ENCODE data around the gene SPTBN1. TPM values are rescaled to one million over a fixed set of nuclear protein-coding genes. Genes with fewer than 3 reads are reported as not detected.

Gene SPTBN1
- total RNA-seq, 3 donors from 2014 or later (not counting 1 experiment from before 2014, with no cell fraction given), result 65.7 to 142 (median 68.3) TPM

DNA sequence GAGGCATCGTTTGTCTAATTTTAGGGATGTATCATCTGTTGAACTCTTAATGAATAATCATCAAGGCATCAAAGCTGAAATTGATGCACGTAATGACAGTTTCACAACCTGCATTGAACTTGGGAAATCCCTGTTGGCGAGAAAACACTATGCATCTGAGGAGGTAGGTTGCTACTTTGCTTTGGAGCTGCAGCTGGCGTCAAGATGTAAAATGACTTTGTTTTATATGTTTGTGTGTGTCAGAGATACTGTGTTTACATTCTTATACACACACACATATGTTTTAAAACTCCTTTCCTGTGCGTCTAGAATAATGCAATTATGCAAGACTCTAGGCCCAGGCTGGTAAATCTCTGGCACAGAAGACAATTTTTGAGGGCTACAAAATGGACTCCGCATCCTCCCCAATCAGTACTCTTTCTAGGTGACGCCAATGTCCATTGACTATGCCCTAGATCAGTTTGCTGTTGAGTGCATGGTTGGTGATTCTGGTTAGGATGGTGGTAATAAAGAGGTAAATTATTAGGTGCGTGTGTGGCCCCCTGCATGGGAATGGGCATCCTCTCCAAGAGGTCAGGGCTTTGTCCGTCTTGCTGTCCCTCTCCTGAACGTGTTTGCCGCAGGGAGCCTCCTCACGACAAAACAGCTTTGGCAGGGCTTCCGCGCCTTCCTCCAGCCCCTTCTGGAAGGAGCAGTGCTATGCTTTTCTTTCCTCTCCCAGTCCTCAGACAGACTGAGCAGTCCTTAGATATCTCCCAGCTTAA is 199.1 kb downstream of the SPTBN1 start:
- H3K36me3 Mint-ChIP-seq, result peaks cover 39% of the 10 kb centered on the region
- Histone ChIP-seq H3K36me3 (ENCODE audit: control insufficient read depth, insufficient read depth, low read length) (peaks cover 98% of the 10 kb centered on the region), H3K9me3 (ENCODE audit: control insufficient read depth, insufficient read depth, low read length) (no peaks in the 10 kb centered on the region), H3K27me3 (ENCODE audit: control insufficient read depth, insufficient read depth, low read length) (no peaks in the 10 kb centered on the region), H3K27ac (ENCODE audit: low read length) (no peak overlapping the region), H3K4me3 (ENCODE audit: low read length) (no peak overlapping the region), H3K4me1 (ENCODE audit: control insufficient read depth, insufficient read depth, low read length) (no peaks in the 10 kb centered on the region)
- no peaks in the 10 kb centered on the region for H3K9me3 Mint-ChIP-seq
- intact Hi-C loops (cut with micrococcal nuclease), result no loop called here
- H3K4me3 Mint-ChIP-seq, result no peak overlapping the region
- no peak overlapping the region for H3K27ac Mint-ChIP-seq
- no peak for DNase-seq
- H3K4me1 Mint-ChIP-seq, result no peaks in the 10 kb centered on the region
- ATAC-seq, result no peak
- no peaks in the 10 kb centered on the region for H3K27me3 Mint-ChIP-seq (ENCODE audit: low read depth in 2 of 2)
- WGBS (ENCODE audit: insufficient coverage), result 94% methylated on average over 13 of the region's 14 CpGs
- TF ChIP-seq, protein P1, sequence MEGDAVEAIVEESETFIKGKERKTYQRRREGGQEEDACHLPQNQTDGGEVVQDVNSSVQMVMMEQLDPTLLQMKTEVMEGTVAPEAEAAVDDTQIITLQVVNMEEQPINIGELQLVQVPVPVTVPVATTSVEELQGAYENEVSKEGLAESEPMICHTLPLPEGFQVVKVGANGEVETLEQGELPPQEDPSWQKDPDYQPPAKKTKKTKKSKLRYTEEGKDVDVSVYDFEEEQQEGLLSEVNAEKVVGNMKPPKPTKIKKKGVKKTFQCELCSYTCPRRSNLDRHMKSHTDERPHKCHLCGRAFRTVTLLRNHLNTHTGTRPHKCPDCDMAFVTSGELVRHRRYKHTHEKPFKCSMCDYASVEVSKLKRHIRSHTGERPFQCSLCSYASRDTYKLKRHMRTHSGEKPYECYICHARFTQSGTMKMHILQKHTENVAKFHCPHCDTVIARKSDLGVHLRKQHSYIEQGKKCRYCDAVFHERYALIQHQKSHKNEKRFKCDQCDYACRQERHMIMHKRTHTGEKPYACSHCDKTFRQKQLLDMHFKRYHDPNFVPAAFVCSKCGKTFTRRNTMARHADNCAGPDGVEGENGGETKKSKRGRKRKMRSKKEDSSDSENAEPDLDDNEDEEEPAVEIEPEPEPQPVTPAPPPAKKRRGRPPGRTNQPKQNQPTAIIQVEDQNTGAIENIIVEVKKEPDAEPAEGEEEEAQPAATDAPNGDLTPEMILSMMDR (IDR thresholded peaks at IDR 0.05), result no peak

DNA sequence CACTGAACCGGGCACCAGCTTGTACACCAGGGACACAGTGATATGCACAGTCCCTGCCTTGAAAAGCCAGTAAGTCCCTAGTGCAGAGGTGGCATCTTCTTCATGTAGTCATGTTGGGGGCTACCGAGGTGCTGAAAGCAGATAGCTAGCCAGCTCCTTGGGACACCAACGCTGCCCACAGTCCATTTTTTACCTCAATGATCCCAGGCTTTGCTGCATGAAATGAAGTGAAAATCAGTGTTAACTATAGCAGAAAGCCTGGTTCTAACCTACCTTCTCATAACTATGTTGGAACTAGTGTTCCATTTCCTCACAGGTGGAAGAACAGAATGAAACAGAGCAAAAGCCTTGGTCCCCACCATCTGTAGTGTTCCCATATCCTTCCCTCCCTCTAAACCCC is 200.7 kb downstream of the SPTBN1 start:
- DNase-seq (no peak), ATAC-seq (no peak)
- Mint-ChIP-seq H3K27ac (no peak overlapping the region), H3K36me3 (peaks cover 50% of the 10 kb centered on the region), H3K27me3 (ENCODE audit: low read depth in 2 of 2) (no peaks in the 10 kb centered on the region), H3K4me1 (no peaks in the 10 kb centered on the region), H3K9me3 (no peaks in the 10 kb centered on the region), H3K4me3 (no peak overlapping the region)
- Histone ChIP-seq H3K4me3 (ENCODE audit: low read length) (no peak overlapping the region), H3K27ac (ENCODE audit: low read length) (no peak overlapping the region), H3K4me1 (ENCODE audit: control insufficient read depth, insufficient read depth, low read length) (no peaks in the 10 kb centered on the region), H3K36me3 (ENCODE audit: control insufficient read depth, insufficient read depth, low read length) (peaks cover 98% of the 10 kb centered on the region), H3K9me3 (ENCODE audit: control insufficient read depth, insufficient read depth, low read length) (no peaks in the 10 kb centered on the region), H3K27me3 (ENCODE audit: control insufficient read depth, insufficient read depth, low read length) (no peaks in the 10 kb centered on the region)
- TF ChIP-seq, protein P1 (IDR thresholded peaks at IDR 0.05), result no peak
- intact Hi-C loops (cut with micrococcal nuclease), result no loop called here
- 100% methylated on average over 3 of the region's 3 CpGs for WGBS (ENCODE audit: insufficient coverage)

GRCh38 chr2:54657664-54658083 is 201.5 kb downstream of the SPTBN1 start:
- no peaks in the 10 kb centered on the region for H3K27me3 Mint-ChIP-seq (ENCODE audit: low read depth in 2 of 2)
- Histone ChIP-seq H3K4me3 (ENCODE audit: low read length) (no peak overlapping the region), H3K36me3 (ENCODE audit: control insufficient read depth, insufficient read depth, low read length) (peaks cover 99% of the 10 kb centered on the region), H3K4me1 (ENCODE audit: control insufficient read depth, insufficient read depth, low read length) (no peaks in the 10 kb centered on the region), H3K9me3 (ENCODE audit: control insufficient read depth, insufficient read depth, low read length) (no peaks in the 10 kb centered on the region), H3K27me3 (ENCODE audit: control insufficient read depth, insufficient read depth, low read length) (no peaks in the 10 kb centered on the region), H3K27ac (ENCODE audit: low read length) (no peak overlapping the region)
- H3K36me3 Mint-ChIP-seq, result peaks cover 51% of the 10 kb centered on the region
- no peaks in the 10 kb centered on the region for H3K9me3 Mint-ChIP-seq
- TF ChIP-seq, protein P1 (IDR thresholded peaks at IDR 0.05), result peak; percentile 42
- 90% methylated on average over 12 of the region's 12 CpGs for WGBS (ENCODE audit: insufficient coverage)
- ATAC-seq, result peak in 2 of 3 donors; percentile 40 to 50
- no peak overlapping the region for H3K27ac Mint-ChIP-seq
- H3K4me1 Mint-ChIP-seq, result no peaks in the 10 kb centered on the region
- peak in 1 of 2 donors; percentile 45 for DNase-seq
- intact Hi-C loops (cut with micrococcal nuclease), result no loop called here
- H3K4me3 Mint-ChIP-seq, result no peak overlapping the region

All from natural killer cell (primary cell).